MM.1S (cell line): ENCODE measurements around the gene SPPL3.

Source experiments
- DNase-seq: peaks from one replicate; pipeline ENCODE4 v3.0.0-alpha.2; 2015
- H2AFZ ChIP-seq: fragments of 300-600 bp; sonication (generic); 2 replicates; pipeline ENCODE4 v1.6.0; 2016; ENCODE audit warnings: antibody characterized with exemption, low read length
- H3F3A ChIP-seq: fragments of 300-600 bp; sonication (generic); 2 replicates; pipeline ENCODE4 v1.6.1; 2016; ENCODE audit warnings: mild to moderate bottlenecking, antibody characterized with exemption, low read length, moderate library complexity, mixed read lengths; ENCODE audit not compliant: insufficient read depth
- H3K27ac ChIP-seq: fragments of 300-600 bp; sonication (generic); 2 replicates; pipeline ENCODE4 v1.5.1; 2016; ENCODE audit warnings: mild to moderate bottlenecking, low read length
- H3K27me3 ChIP-seq: fragments of 300-600 bp; sonication (generic); replicated peaks from 2 replicates; pipeline ENCODE4 v1.6.0; 2016; ENCODE audit warnings: low read length; ENCODE audit not compliant: insufficient read depth
- H3K36me3 ChIP-seq: fragments of 300-600 bp; sonication (generic); replicated peaks from 2 replicates; pipeline ENCODE4 v1.6.1; 2016; ENCODE audit warnings: mild to moderate bottlenecking, low read length, mixed read lengths; ENCODE audit not compliant: insufficient read depth
- H3K4me1 ChIP-seq: fragments of 300-600 bp; sonication (generic); 2 replicates; pipeline ENCODE4 v1.6.1; 2016; ENCODE audit warnings: low read length, mixed read lengths
- H3K4me2 ChIP-seq: fragments of 300-600 bp; sonication (generic); 2 replicates; pipeline ENCODE4 v1.6.0; 2016; ENCODE audit warnings: low read depth, low read length
- H3K4me3 ChIP-seq: fragments of 300-600 bp; sonication (generic); 2 replicates; pipeline ENCODE4 v1.5.1; 2016; ENCODE audit warnings: low read length, mixed read lengths
- H3K79me2 ChIP-seq: fragments of 300-600 bp; sonication (generic); 2 replicates; pipeline ENCODE4 v1.6.1; 2016; ENCODE audit warnings: mixed run types, low read length, mixed read lengths
- H3K9ac ChIP-seq: fragments of 300-600 bp; sonication (generic); 2 replicates; pipeline ENCODE4 v1.6.1; 2016; ENCODE audit warnings: low read length, mixed read lengths
- H3K9me2 ChIP-seq: fragments of 300-600 bp; sonication (generic); replicated peaks from 2 replicates; pipeline ENCODE4 v1.6.1; 2016; ENCODE audit warnings: mild to moderate bottlenecking, low read length, mixed read lengths; ENCODE audit not compliant: insufficient read depth
- H3K9me3 ChIP-seq: fragments of 300-600 bp; sonication (generic); replicated peaks from 2 replicates; pipeline ENCODE4 v1.6.1; 2016; ENCODE audit warnings: mild to moderate bottlenecking, low read length, mixed read lengths; ENCODE audit not compliant: insufficient read depth
- H4K20me1 ChIP-seq: fragments of 300-600 bp; sonication (generic); 2 replicates; pipeline ENCODE4 v1.6.1; 2016; ENCODE audit warnings: mild to moderate bottlenecking, low read length, moderate library complexity, mixed read lengths; ENCODE audit not compliant: insufficient read depth
- CTCF ChIP-seq: fragments of 300-600 bp; sonication (generic); IDR thresholded peaks from 2 replicates; pipeline ENCODE4 v1.5.1; 2016; ENCODE audit warnings: antibody characterized with exemption, low read length, mixed read lengths
- EZH2 ChIP-seq: fragments of 300-600 bp; sonication (generic); optimal IDR thresholded peaks from 2 replicates; pipeline ENCODE3; 2017; ENCODE audit warnings: low read depth, mild to moderate bottlenecking, antibody characterized with exemption, low read length, mixed read lengths
- EZH2phosphoT487 ChIP-seq: fragments of 300-600 bp; sonication (generic); IDR thresholded peaks from 2 replicates; pipeline ENCODE4 v1.6.1; 2018; ENCODE audit warnings: antibody characterized with exemption, low read length

The SPPL3 gene

DNA sequence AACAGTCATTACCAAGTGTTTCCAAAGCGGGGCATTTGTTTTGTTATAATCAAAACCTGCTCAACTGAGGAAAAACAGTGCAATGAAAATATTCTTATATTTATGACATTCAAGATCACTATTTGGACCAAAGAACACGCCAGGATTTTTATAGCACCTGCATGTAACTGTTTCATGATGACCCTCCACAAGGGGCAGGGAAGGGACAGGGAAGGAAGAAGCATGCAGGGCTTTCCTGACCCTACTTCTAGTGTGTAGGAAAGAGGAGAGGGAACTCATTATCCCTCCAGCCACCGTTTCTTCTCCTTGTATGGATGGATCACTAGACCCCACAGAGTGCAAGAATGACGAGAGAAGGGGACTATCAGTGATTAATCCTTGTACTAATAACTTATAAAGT lies 49.4 kb downstream of the SPPL3 start:
- H3K9ac ChIP-seq = no peak overlapping the region
- peaks cover 22% of the 10 kb centered on the region for H3K4me1 ChIP-seq
- peaks cover 44% of the 10 kb centered on the region for H3K79me2 ChIP-seq
- H4K20me1 ChIP-seq = no peaks in the 10 kb centered on the region
- no peak overlapping the region for H3K4me3 ChIP-seq
- no peaks in the 10 kb centered on the region for H3K27me3 ChIP-seq
- TF ChIP-seq EZH2 = no peak
- TF ChIP-seq EZH2phosphoT487 = no peak
- H3K4me2 ChIP-seq = no peak overlapping the region
- no peak overlapping the region for H3K27ac ChIP-seq
- H2AFZ ChIP-seq = no peak overlapping the region
- no peaks in the 10 kb centered on the region for H3K36me3 ChIP-seq
- no peak for DNase-seq
- peaks cover 6% of the 10 kb centered on the region for H3F3A ChIP-seq
- no peaks in the 10 kb centered on the region for H3K9me3 ChIP-seq
- H3K9me2 ChIP-seq = no peaks in the 10 kb centered on the region

- peaks cover 15% of the 10 kb centered on the region for H3F3A ChIP-seq
- H3K9me2 ChIP-seq = no peaks in the 10 kb centered on the region
- H3K27ac ChIP-seq = no peak overlapping the region
- H3K27me3 ChIP-seq = no peaks in the 10 kb centered on the region
- peaks cover 38% of the 10 kb centered on the region for H3K4me1 ChIP-seq
- H3K4me2 ChIP-seq = no peak overlapping the region
- no peaks in the 10 kb centered on the region for H3K36me3 ChIP-seq
- TF ChIP-seq CTCF (no peak), EZH2 (no peak), EZH2phosphoT487 (no peak)
- H3K4me3 ChIP-seq = no peak overlapping the region
- no peak overlapping the region for H3K9ac ChIP-seq
- DNase-seq = no peak
- H3K9me3 ChIP-seq = no peaks in the 10 kb centered on the region
- H4K20me1 ChIP-seq = no peaks in the 10 kb centered on the region
- H3K79me2 ChIP-seq = peaks cover 57% of the 10 kb centered on the region
- no peak overlapping the region for H2AFZ ChIP-seq
Observed at GRCh38 chr12:120853188-120853587, 51.0 kb downstream of the SPPL3 start.

DNA sequence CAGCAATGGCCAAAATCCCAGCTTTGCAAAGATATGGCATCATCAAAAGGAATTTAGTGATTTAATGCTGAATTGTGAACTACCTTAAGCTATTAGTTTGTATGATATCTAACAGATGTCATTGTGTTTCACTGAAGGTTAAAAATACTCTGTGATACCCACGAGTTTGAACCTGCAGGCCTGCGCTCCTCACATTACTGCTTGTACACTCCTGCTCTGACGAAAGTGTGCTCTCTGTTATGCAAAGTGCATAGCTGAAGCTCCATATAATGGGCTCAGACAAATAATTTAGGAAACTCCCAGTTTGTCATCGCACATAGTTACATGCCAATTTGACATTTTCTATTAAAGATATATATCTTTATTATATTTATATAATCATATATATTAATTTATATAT lies 52.2 kb downstream of the SPPL3 start:
- Histone ChIP-seq H3K4me1 (peaks cover 45% of the 10 kb centered on the region), H3K9me2 (no peaks in the 10 kb centered on the region), H3K9me3 (no peaks in the 10 kb centered on the region), H2AFZ (no peak overlapping the region), H3K4me3 (no peak overlapping the region), H3K27me3 (no peaks in the 10 kb centered on the region), H3F3A (peaks cover 21% of the 10 kb centered on the region), H3K4me2 (peak overlapping the region; percentile 31; the same call in 1 of the 2 replicates), H3K9ac (peak overlapping the region; percentile 30; the same call in 1 of the 2 replicates), H4K20me1 (no peaks in the 10 kb centered on the region), H3K27ac (peak overlapping the region; percentile 92), H3K79me2 (peaks cover 58% of the 10 kb centered on the region), H3K36me3 (no peaks in the 10 kb centered on the region)
- TF ChIP-seq EZH2phosphoT487 (no peak), EZH2 (no peak), CTCF (no peak)
- DNase-seq = peak; percentile 43

DNA sequence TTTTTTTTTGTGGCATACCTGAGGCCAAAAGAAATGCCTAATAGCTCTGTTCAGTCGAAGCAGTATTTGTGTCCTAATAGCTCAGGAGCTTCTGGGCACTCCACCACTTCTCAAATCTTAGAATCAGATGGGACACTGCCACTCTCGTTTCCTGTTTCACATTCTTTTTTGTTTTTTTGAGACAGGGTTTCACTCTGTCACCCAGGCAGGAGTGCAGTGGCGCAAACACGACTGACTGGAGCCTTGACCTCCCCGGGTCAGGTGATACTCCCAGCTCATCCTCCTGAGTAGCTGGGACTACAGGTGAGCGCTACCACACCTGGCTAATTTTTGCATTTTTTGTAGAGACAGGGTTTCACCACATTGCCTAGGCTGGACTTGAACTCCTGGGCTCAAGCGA lies 52.7 kb downstream of the SPPL3 start:
- Histone ChIP-seq H3F3A (peaks cover 21% of the 10 kb centered on the region), H3K9ac (peak overlapping the region; percentile 30; the same call in 1 of the 2 replicates), H2AFZ (no peak overlapping the region), H3K36me3 (no peaks in the 10 kb centered on the region), H3K79me2 (peaks cover 58% of the 10 kb centered on the region), H3K4me2 (peak overlapping the region; percentile 60; the same call in 1 of the 2 replicates), H3K4me3 (no peak overlapping the region), H4K20me1 (no peaks in the 10 kb centered on the region), H3K27me3 (no peaks in the 10 kb centered on the region), H3K9me2 (no peaks in the 10 kb centered on the region), H3K4me1 (peaks cover 43% of the 10 kb centered on the region), H3K27ac (peak overlapping the region; percentile 92), H3K9me3 (no peaks in the 10 kb centered on the region)
- peak; percentile 69 for DNase-seq
- TF ChIP-seq CTCF (no peak), EZH2 (no peak), EZH2phosphoT487 (no peak)
